ENCODE results near the gene MMD2.

The MMD2 gene

GRCh38 chr7:4943297-4943696, 15.7 kb downstream of the MMD2 start (continued):
- TF ChIP-seq TSHZ2 (CRISPR knock-in tag; IDR thresholded peaks at IDR 0.05) (no peak), GLIS3 (CRISPR knock-in tag; IDR thresholded peaks at IDR 0.05) (no peak), ZNF565 (CRISPR knock-in tag; conservative IDR thresholded peaks at IDR 0.05; ENCODE audit: low read depth) (no peak), SNAI2 (CRISPR knock-in tag; IDR thresholded peaks at IDR 0.05) (no peak), ZFP3 (CRISPR knock-in tag; IDR thresholded peaks at IDR 0.05) (no peak), ZFP30 (CRISPR knock-in tag; IDR thresholded peaks at IDR 0.05) (no peak), PATZ1 (CRISPR knock-in tag; IDR thresholded peaks at IDR 0.05; ENCODE audit: borderline replicate concordance) (no peak), CREB5 (CRISPR knock-in tag; IDR thresholded peaks at IDR 0.05; ENCODE audit: low read depth) (no peak), BACH2 (CRISPR knock-in tag; IDR thresholded peaks at IDR 0.05; ENCODE audit: borderline replicate concordance) (no peak)

- TF ChIP-seq TOX (CRISPR knock-in tag; IDR thresholded peaks at IDR 0.05; ENCODE audit: borderline replicate concordance): no peak
- TF ChIP-seq BACH2 (CRISPR knock-in tag; IDR thresholded peaks at IDR 0.05; ENCODE audit: borderline replicate concordance): no peak
- TF ChIP-seq SNAI2 (CRISPR knock-in tag; IDR thresholded peaks at IDR 0.05): no peak
- no peak for TF ChIP-seq ESRRG (CRISPR knock-in tag; IDR thresholded peaks at IDR 0.05)
- no peak for TF ChIP-seq OSR1 (CRISPR knock-in tag; IDR thresholded peaks at IDR 0.05)
- no peak for TF ChIP-seq PATZ1 (CRISPR knock-in tag; IDR thresholded peaks at IDR 0.05; ENCODE audit: borderline replicate concordance)
- TF ChIP-seq CREB5 (CRISPR knock-in tag; IDR thresholded peaks at IDR 0.05; ENCODE audit: low read depth): no peak
- TF ChIP-seq ARNTL (CRISPR knock-in tag; IDR thresholded peaks at IDR 0.05; ENCODE audit: borderline replicate concordance, low read depth): no peak
- no peak for TF ChIP-seq ISL1 (CRISPR knock-in tag; IDR thresholded peaks at IDR 0.05)
- TF ChIP-seq ZNF70 (CRISPR knock-in tag; IDR thresholded peaks at IDR 0.05): no peak
- TF ChIP-seq TSHZ2 (CRISPR knock-in tag; IDR thresholded peaks at IDR 0.05): no peak
- no peak for TF ChIP-seq ZFP3 (CRISPR knock-in tag; IDR thresholded peaks at IDR 0.05)
- TF ChIP-seq ZC3H10 (CRISPR knock-in tag; IDR thresholded peaks at IDR 0.05): no peak
- no peak for TF ChIP-seq ZNF8 (CRISPR knock-in tag; IDR thresholded peaks at IDR 0.05)
- TF ChIP-seq CSDC2 (CRISPR knock-in tag; IDR thresholded peaks at IDR 0.05): no peak
- no peak for TF ChIP-seq ZNF565 (CRISPR knock-in tag; conservative IDR thresholded peaks at IDR 0.05; ENCODE audit: low read depth)
- no peak for TF ChIP-seq PPARA (CRISPR knock-in tag; IDR thresholded peaks at IDR 0.05; ENCODE audit: borderline replicate concordance)
- TF ChIP-seq CSRNP3 (CRISPR knock-in tag; IDR thresholded peaks at IDR 0.05): no peak
- no peak for TF ChIP-seq GLIS3 (CRISPR knock-in tag; IDR thresholded peaks at IDR 0.05)
- TF ChIP-seq POU6F1 (CRISPR knock-in tag; IDR thresholded peaks at IDR 0.05; ENCODE audit: borderline replicate concordance, low read depth): no peak
- no peak for ATAC-seq
These were observed 18.8 kb downstream of the MMD2 start for GRCh38 chr7:4939971-4940728.

All from SK-N-SH treated with all-trans-retinoic acid at 6 μM for 48 hours (cell line).